K562 (cell line): ENCODE data around the gene ITPR1. TPM values are rescaled to one million over a fixed set of nuclear protein-coding genes. Genes with fewer than 3 reads are reported as not detected.

Source experiments
- CHD7 ChIP-seq: fragments of 200-600 bp; sonication (generic); IDR thresholded peaks from one replicate; pipeline ENCODE4 v1.6.1; 2012; ENCODE audit warnings: mild to moderate bottlenecking, low read depth, low read length, inconsistent platforms
- polyA plus RNA-seq, 8 experiments: library from polyadenylated mRNA; depleted of rRNA in 4 of 8; stranded (reverse) in 5 of 8; unstranded in 3 of 8; fragments of >200 nt; fragmentation: Nextera tagmentation in 2 of 8; fragmentation: Illumina TruSeq in 1 of 8; extraction: Ambion mirVana in 2 of 8; extraction: Trizol in 1 of 8; gene quantifications; 2 replicates each; pipeline versions ENCODE4 v1.2.1 to v1.2.3, GENCODE V29; 2011 to 2014; ENCODE audit warnings: inconsistent platforms in 1 of 8, missing spikeins in 1 of 8
- total RNA-seq, 7 experiments: library from RNA; depleted of rRNA in 6 of 7; stranded (reverse); fragments of >200 nt in 6 of 7; fragmentation: Illumina TruSeq in 2 of 7; extraction: Trizol in 2 of 7; gene quantifications; 2 replicates each; pipeline versions ENCODE4 v1.2.1 to v1.2.3, GENCODE V29; 2011 to 2021; ENCODE audit warnings: low replicate concordance in 1 of 7

ITPR1 gene
- total and polyA plus RNA-seq, 9 of the 15 experiments (the other 6 are each of a cell fraction or from before 2014, with no cell fraction given), result 22.4 to 40.0 (median 27.4) TPM

- TF ChIP-seq CHD7, result no peak
These were observed 260.0 kb downstream of the ITPR1 start (continued) for GRCh38 chr3:4753073-4753691.
